ENCODE results near the gene INPP5E.
A peak's percentile ranks its signal among the peaks of the same experiment; 100 is the strongest.

The INPP5E gene

DNA sequence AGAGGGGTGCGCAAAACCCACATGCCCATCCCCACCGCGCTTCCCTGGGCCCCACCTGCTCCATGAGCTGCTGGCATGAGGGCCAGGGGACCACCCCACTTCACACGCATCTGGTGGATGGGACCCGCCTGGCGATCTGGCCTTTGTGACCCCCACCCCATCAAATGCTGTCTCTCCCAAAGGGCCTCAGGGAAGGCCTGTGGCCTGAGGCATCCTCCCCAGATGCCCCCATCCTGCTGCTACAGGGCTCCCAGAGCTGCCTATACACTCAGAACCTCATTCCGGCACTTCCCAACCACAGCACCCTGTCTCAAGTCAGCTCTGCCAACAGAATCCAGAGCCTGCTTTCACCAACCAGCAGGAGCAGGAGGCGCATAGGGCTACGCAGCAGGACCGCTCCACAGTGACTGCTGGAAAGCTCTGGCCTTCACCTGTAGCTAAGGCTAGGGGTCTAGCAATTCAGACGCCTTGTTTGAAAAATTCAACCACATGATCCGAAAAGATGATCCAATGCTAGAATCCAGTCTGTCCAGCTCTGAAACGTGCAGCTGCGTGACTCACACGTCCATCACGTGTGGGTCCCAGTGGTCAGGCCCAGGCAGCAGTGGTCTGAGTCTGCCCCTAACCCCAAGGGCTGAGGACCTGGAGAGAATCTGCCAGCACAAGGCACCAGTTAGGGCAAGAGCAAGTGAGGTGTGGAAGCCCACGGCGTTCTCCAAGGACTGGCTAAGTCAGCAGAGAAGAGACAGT lies 38.3 kb downstream of the INPP5E start:
- DNase-seq, result no peak

DNA sequence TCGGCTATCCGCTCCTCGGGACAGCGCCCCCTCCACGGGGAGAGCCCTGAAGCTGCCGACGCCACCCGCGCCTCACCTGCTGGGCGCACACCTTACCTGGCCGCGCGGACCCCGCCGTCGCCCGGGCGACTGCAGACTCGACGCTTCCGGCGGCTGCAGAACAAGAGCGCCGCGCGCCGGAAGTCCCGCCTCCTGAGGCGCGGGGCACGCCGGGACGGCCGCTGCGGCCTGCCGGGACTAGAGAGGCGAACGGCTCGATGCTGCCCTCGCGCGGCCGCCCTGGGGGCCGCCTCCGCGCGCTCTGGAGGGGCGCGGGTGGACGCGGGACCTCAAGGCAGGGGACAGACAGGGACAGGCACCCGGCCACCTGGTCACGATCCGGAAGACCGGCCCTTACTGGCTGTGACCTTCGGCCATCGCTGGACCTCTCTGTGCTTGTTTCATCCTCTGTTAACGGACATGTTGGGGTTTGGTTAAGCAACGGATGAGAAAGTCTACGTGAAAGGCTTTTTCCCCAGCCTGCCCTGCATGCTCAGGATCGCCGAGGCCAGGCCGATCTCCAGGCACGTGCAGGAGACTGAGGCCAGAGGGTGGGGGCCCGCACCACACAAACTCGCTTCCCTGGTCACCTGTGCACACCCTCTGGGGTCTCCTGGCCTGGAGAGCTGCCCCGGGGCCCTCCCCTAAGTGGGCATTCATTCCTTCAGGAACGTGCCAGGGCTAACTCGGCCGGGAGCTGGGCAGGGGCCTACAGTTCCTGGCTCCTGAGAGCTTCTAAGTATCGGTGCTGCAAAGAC lies 39.4 kb downstream of the INPP5E start, which contains the start of gene SNAPC4:
SNAPC4 (minus strand) TSS at position 133 of the 797 bp plus-strand sequence. CDS start 1,742 bp downstream, outside the sequence.
- peak; percentile 30 for DNase-seq

- no peak for DNase-seq
Measured at GRCh38 chr9:136399176-136400037, 40.2 kb downstream of the INPP5E start.

GRCh38 chr9:136398286-136398685 lies 41.4 kb downstream of the INPP5E start:
- DNase-seq, result no peak

DNA sequence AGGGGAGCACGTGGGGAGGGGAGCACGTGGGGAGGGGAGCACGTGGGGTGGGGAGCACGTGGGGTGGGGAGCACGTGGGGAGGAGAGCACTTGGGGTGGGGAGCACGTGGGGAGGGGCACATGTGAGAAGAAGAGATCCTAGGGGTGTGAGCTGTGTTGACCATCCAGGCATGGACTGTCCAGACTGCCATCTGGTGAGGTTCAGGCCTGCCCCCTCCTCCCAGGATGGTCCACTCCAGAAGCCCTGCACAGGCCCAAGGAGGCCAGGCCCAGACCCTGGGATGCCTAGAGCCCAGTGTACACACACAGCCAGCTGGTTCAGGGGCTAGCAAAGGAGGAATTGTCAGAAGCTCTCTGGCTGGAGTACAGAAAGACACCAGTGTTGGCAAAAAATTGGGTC lies 42.0 kb downstream of the INPP5E start:
- no peak for DNase-seq

DNA sequence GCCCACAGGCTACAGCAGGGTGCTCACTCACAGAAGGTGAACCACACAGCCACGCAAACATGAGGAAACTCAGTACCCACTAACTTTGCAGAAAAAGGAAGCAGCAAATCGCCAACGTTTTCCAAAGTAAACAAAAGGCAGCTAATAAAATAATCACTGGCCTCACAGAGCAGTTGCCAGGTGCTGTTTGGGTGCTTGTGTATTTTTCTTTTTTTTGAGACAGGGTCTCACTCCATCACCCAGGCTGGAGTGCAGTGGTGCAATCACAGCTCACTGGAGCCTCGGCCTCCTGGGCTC lies 43.5 kb downstream of the INPP5E start:
- no peak for DNase-seq

- no peak for DNase-seq
Measured at GRCh38 chr9:136395345-136396218, 44.1 kb downstream of the INPP5E start.

GRCh38 chr9:136395020-136395340 lies 44.7 kb downstream of the INPP5E start:
- DNase-seq, result no peak

DNA sequence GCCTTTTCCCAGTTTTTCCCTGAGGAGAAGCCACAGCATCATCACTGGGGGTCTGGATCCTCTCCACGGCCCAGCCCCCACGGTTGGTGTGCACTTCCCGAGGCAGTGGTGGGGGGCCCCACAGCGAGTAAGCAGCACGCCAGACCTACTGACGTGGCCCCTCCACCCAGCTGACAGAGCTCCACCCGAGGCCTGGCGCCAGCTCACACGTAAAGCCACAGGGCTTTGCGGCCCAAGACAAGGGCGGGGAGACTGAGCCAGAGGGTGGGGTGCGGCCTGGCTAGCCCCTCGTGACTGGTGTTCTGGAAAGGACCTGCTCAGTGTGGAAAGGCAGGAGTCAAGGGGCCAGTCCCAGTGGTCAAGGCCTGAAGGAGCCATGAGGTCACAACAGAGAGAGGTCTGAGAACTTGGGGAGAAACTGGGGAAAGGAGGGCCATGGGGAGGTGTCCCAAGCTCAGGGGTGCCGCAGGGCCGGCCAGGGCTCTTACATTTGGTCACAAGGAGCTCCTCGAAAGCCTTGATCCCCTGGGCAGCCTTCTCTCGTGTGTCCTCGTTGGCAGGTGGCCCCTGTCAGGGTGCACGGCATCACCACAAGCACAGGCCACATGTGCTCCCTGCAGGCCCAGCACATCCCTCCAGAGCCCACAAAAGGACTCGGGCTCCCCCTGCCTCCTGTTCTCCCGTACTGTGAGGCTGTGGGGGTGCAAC lies 45.2 kb downstream of the INPP5E start:
- no peak for DNase-seq

DNA sequence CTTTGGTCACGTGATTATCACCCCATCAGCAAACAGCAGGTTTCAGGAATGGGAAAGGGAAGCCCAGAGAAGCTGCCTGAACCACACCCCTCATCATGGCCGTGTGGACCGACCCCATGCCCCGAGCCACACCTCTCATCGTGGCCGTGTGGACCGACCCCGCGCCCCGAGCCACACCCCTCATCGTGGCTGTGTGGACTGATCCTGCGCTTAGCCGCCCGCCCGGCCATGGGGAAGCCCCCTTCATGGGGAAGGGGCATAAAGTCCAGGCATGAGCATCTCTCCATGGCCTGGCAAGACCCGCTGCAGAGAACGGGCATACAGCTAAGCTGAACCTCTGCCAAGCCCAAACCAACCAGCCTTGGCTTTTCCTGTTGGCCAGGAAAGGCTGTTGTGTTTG lies 46.1 kb downstream of the INPP5E start:
- DNase-seq, result no peak

DNA sequence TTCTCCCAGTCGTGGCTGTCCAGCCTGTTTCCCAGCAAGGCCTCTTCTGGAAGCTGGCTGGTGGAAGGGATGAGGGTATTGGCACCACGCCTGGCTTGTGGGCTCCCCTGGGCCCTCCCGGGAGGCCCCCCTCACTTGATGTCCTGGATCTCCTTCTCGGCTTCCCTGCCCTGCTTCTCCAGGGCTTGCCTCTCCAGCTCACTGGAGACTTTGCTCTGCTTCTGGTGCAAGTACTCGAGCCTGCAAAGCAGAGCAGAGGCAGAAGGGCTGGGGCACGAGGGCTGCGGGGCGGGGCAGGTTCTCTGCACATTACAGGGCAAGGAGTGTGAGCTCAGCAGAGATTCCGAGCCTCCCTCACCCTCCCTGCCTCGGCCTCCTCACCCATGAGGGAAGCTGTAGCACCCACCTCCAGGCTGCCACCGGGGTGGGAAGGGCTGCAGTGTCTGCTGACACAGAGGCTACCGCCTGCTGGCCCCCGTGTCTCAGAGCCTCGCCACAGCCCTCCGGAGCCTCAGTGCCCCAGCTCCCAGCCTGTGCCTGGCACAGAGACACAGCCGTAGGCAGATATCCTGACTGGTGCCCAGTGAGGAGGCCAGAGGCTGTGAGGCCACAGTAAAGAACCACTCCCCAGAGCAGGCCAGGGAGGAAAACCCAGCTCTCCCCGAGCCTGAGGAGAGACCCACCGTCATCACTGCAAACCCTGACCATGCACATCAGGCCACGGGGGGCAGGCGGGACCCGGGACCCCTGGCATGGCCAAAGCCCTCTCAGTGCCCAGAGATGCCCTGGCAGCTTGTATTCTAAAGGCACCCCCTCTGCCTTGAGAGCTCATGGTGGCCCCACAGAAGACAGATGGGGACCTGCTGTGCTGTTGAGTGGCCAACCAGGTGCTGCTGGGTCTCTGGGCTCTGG lies 46.9 kb downstream of the INPP5E start:
- no peak for DNase-seq

DNA sequence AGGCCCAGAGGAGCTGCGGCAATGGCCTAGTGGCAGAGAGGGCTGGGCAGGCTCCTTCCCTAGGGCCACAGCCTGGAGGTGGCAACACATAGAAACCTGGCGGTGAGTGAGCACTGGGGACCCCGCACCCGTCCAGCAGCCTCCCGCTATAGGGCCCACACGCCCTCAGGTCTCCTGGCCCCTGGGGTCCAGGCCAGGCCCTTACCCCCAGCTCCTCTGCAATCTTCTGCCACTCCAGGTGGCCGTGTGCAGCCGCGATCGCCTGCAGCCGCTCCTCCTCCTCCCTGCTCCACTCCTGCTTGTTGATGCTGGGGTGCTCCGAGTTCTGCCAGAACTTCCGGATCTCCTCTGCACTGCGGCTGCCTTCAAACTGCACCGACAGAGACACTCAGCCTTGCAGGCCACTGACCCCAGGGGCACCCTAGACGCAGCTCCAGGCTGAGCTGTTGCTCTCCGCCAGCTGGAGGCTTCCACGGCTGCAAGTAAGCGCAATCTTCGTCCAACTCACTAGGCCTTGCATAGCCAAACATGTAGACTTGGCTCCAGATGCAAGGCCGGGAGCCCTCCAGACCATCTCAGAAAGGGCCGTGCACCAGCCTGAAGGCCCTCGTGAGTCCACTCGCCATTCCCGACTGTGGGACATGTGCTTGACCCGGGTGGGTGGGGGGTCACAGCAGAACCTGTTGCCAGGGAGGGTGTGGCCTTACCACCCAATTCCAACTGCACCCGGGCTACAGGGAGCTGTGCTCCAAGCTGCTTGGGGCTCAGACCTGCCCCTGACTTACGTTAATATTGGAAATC lies 47.7 kb downstream of the INPP5E start:
- DNase-seq, result no peak

DNA sequence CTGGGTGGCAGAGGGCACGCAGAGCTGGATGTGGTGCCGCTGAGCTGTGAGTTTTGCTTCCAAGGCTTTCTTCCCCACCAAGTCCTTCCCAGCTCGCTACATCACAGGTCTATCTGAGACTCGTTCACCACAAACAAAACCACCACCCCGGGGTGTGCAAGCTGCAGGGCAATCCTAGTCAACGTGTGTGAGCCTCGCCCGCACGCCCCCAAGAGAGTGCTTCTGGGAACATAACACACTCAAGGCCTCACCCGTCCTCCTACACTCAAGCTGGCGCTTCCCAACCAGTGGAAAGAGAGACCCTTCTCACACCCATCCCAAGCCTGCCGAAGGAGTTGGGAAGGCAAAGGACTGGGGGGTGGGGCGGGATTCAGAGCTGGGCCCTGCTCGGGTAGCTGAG lies 50.2 kb downstream of the INPP5E start:
- DNase-seq, result no peak

DNA sequence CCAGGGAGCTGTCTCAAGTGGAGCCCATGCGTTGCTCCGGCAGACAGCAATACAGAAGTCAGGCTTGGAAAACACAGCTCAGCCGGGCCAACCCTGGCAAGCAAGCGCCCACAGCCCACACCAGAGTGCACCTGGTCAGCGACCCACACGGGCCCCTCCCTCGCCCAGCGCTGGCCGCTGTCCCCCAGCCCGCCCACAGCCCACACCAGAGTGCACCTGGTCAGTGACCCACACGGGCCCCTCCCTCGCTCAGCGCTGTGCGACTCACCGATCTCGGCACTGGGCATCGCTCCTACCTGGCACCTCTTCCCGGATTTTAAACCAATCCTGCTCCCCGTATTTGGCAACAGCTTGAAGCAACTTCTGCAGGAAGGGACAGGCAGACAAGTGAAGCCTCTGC lies 52.4 kb downstream of the INPP5E start:
- DNase-seq, result no peak

DNA sequence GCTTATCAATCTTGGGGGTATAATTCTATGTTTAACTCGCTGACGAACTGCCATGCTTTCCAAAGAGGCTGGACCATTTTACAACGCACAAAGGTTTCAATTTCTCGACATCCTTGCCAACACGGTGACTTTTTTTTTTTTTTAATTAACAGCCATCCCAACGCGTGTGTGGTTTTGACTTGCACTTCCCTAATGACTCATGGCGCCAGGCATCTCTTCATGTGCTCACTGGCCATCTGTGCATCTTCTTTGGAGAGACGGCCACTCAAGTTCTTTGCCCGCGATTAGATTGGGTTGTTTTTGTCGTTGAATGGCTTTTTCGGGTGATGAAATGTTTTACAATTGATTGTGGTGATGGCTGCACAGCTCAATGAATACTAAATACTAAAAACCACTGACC lies 53.6 kb downstream of the INPP5E start:
- DNase-seq, result no peak

DNA sequence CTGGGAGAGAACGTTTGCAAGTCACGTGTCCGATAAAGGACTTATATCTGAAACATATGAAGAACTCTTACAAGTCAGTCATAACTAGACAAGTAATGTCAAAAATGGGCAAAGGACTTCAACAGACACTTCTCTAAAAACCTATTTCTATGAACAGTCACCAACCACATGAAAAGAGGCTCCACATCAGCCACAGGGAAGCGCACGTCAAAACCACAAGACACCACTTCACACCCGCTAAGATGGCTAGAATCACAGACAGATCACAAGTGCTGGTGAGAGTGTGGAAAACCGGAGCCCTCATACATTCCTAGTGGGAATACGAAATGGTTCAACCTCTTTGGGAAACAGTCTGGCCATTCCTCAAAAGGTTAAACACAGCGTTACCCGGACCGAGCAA lies 54.6 kb downstream of the INPP5E start:
- no peak for DNase-seq

- no peak for DNase-seq
Measured at GRCh38 chr9:136383436-136383835, 56.2 kb downstream of the INPP5E start.

- no peak for DNase-seq
Measured at GRCh38 chr9:136381966-136382513, 57.6 kb downstream of the INPP5E start.

- DNase-seq, result no peak
Measured at GRCh38 chr9:136381311-136381710, 58.3 kb downstream of the INPP5E start.

DNA sequence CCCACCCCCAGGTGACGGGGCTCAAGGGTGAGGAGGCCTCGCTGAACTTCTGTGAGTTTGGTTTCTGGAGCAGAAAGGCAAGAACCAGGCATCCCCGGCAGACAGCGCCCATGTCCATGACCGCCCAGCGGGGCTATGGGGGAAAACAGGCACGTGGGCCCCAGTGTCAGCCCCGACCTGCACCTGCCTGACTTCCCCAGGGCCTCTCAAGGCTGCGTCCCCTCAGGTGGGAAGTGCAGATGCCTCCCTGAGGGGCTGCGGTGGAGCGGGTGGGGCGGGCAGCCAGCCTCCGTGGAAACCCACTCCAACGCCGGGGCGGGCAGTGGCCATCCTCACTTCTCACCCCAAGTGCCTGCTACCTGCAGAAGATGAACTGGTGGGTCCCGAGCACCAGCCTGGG lies 59.3 kb downstream of the INPP5E start:
- no peak for DNase-seq

Measured in NCI-H526 treated with DMSO at 0.1 percent for 48 hours (cell line).